NCI-H1105 treated with DMSO at 0.1 percent for 48 hours (cell line): ENCODE results near the gene PCARE.
"Not testable (repeated sequence)": the region's sequence is repeated elsewhere in the genome, so short reads cannot be mapped to it uniquely, and the experiment has no call there.

ENCODE experiments used
- DNase-seq: peaks from one replicate; lab custom pipeline; 2025; lab: John Stamatoyannopoulos, UW

PCARE gene

DNA sequence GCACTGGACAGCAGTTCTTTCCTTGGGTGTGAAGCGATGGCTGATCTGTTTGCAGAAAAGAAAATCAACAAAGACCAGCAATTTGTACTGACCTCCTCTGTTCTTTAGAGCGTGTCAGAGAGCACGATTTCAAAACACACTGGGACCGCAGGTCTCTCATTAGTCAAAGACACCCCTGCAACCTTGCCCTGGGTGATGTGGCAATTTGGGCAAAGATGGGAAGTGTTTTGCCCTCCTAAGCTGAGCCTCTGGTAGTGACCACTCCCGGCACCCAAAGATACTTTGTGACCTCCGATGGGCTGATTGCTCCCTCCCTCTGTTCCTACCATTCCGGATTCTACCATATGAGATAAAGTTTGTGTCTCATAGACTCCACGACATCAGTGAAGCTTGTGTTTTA lies 22.6 kb upstream of the PCARE start:
- DNase-seq, result no peak

DNA sequence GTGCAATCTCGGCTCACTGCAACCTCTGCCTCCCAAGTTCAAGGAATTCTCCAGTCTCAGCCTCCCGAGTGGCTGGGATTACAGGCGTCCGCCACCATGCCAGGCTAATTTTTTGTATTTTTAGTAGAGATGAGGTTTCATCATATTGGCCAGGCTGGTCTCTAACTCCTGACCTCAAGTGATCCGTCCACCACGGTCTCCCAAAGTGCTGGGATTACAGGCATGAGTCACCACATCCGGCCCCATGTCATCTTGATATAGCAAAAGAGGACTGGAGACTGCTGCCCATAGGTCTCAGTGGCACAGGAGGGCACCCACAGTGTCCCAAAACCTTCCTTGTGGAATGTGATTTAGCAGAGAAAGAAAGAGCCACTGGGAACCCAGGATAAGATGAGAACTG lies 16.0 kb upstream of the PCARE start:
- DNase-seq, result not testable (repeated sequence)

DNA sequence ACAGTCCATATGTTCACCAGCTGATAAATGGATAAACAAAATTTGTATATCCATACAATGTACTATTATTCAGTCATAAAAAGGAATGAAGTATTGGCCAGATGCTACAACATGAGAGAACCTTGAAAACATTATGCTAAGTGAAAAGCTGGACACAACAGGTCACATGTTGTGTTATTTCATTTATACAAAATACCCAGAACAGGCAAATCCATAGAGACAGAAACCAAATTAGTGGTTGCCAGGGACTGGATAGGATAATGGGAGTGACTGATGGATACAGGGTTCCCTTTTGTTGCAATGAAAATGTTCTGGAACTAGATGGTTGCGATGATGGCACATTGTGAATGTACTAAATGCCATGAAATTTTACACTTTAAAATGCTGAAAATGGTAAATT lies 10.2 kb upstream of the PCARE start:
- DNase-seq, result no peak

DNA sequence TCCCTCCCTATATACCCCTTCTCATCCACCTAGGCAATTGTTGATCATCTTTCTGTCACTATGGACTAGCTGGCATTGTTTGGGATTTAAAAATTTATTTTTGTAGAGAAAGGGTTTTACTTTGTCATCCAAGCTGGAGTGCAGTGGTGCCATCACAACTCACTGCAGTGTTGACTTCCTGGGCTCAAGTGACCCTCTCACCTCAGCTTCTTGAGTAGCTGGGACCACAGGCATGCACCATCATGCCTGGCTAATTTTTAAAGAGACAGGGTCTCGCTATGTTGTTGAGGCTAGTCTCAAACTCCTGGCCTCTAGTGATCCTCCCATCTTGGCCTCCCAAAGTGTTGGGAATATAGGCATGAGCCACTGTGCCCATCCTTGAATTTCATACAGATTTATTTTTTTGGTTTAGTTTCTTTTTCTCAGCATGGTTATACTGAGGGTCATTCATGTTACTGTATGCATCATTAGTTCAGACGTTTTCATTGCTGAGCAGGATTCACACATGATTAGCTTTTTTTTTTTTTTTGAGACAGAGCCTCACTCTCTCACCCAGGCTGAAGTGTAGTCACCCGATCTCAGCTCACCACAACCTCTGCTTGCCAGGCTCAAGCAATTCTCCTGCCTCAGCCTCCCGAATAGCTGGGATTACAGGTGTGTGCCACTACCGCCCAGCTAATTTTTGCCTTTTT lies 8.6 kb upstream of the PCARE start:
- no peak for DNase-seq

DNA sequence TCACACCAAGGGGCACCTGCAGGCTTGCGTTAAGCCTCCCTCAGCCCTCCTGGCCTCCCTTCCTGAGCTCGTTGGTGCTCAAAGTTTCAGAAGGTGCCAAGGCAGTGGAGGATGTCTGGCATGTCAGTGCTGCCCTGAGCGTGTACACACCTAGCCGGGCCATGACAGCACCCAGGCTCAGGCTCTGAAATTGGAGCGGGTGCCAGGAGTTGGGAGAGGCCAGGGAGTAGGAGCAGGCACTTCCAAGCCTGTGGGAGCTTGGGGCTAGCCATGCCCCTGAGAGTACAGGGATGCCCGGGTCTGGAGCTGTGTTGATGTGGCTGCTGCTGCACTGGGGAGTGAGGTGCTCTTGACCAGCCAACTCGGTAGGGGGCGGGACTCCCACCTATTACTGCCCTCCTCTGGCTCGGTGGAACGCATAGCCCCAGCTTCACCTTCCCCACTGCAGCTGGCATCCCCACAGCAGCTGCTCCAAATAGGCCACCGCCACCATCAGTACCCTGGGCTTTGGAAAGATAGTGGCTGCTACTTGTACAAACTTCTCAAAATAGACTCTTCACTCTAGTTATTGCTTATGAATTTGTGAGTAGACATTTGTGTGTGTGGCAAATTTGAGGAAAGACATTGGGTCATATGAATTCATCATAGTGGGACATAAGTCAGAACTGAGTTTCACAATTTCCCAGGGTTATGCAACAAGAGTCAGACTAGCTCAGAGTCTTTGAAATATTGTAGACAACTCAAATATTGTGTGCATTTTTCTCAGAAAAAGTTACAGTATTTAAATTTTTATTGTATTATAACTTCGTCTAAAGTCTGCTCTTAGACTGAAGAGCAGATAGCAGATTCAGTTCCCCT lies 6.8 kb upstream of the PCARE start:
- DNase-seq, result no peak

DNA sequence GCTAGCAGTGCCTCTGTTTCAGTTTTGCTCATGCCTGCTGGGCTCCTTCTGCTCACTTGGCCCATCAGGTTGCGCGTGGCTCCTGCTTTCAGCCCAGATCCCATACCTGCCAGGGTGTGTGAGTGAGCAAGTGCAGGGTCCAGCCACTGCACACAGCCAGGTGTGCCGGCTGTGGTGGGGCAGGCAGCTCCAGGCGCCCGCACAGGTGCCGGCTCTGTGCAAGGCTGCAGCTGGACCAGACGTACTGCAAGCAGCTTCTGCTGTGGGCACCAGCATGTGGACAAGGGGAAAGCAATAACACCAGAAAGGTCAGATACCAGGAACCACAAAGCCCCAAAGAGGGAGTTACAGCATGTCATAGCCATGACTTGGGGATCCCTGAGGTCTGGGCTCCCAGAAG lies 5.6 kb upstream of the PCARE start:
- no peak for DNase-seq

DNA sequence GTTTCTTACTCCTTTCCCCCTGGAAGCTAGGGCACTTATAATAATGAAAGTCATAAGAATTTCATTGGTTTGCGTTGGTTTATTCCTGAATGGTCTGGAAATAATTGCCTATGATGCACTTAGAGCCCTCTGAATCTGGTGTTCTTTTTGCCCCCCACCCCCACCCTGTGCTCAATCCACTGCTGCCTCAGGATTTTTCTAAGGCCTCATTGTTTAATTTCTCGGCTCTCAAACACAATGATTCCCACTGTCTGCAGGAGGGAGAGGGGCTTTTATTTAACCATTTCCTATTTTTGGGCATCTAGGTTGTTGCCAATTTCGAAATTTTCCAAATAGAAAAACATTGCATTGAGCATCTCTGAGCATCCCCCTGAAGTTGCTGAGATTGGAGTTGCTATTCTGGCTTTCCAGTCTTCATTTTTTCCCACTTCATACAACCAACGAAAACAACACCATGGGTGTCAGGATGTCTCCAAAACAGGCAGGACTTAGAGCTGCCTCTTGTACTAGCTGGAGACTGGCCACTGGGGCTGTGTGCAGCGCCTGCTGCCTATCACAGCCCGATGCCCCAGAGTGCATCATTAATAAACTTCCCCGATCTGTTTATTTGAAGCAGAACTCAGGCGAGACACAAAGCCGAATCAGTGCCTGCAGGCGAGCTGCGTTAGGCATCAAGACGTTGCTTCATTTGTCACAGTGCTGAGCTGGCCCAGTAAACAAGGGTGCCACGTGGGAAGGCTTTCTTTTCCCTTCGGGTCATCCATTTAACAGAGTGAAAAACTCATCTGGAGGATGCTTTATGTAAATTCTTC lies 1.8 kb upstream of the PCARE start:
- no peak for DNase-seq

DNA sequence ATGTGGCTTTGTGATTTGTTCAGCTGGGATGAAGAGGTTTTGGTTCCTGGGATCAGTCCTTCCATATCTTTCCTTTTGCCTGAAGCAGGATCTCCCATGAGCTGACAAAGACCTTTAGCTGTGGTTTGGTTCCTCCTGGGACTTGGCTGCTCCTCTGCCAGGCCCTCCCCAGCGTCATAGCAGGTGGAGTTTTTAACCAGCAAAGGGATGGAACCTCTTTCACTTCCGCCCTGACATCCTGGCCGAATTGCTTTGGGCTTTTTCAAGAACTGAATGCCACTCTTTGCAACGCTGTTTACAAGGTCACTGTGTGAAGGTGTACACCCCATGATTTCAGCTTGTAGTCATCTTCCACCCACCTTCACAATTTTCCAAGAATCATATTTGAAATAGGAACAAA lies 390 bp downstream of the PCARE start:
- no peak for DNase-seq

DNA sequence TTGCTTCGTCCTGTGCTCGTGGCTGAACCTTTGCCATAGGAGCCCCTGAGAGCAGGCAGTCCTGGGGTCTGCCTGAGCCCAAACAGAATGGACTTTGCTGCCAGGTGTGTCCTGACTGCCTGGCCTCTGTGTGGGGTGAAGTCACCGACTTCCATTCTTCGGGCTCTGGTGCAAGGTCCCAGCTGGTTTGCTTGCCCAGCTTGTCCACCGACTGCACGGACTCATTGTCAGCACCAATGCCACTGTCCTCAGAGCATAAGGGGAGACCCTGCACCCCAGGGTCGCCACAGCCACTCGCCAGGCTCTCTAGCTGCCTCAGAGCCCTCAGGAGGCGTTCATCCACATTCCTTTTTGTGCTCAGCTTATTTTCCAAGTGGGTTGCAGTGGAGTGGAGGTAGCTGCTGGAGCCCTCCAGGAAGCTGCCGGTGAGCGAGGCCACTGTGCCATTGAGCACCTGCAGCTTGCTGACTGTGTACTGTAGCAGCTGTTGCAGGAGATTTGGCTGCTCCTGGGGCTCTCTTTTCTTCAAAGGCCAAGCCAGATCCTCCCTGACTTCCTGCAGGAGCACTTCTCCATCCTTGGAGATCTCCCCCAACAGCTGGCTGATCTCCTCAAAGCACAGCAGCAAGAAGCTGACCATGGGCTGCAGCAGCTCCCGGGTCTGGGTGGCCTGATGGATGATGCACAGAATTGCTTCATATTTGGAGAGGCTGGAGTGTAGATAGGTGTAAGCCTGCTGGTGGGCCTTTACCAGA lies 1.2 kb downstream of the PCARE start:
- DNase-seq, result no peak

DNA sequence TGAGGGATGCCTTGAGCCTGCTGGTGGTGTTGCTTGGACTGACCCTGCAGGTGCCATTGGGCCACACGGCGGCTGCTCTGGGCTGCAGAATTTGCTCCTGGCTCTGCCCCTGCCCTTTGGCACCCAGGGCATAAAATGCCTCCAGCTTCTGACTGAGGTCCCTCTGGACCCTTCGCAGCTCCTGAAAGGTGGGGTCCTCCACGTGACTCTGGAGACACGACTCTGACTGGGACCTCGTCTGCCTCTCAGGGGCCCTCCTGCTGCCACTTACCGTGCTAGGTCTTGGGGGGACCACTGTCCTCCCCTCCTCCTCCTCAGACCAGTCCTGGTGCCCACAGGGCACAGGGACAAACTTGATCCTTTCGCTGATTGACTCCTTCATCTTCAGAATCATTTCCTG lies 2.1 kb downstream of the PCARE start:
- DNase-seq, result no peak

DNA sequence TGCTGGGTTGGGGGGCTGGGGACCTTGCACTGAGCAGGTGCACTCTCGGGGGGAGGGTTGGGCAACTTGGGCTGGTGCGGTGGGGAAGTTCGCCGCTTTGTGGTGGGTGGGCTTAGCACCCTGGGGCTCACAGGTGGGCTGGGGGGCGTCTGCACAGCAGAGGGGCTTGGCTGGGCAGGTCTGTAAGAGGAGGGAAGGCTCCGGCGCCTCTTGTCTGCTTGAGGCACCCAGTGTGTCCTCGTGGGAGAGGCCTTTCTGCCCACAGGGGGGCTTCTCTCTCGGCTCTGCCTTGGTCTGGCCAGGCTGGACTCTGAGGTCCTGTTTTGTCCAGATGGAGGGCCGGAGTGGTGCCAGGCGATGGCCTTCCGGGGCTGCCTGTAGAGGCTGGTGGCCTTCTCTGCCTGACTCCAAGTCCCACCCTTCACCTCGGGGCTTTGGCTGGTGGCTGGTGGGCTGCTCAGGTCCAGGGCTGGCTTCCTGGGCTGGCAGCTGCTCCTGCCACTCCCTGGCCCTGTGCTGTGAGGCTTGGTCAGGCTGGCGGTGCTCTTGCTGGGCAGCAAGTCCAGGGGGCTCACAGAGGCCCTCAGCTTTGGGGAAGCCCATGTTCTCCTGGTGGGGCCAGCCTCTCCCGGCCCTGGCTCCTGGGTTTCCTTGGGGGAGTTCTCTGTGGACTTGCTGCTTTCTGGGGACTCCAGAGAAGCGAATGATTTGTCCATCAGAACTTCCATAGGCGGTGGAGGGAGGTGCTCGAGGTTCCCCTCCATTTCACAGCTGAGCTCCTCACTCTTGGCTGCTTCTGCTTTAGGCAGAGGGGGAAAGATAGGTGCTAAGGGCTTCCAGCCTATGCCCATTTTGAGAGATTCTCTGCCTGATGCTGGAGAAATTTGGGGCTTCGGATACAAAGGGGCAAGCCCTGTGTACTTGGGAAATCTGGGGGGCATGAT lies 3.0 kb downstream of the PCARE start:
- no peak for DNase-seq

DNA sequence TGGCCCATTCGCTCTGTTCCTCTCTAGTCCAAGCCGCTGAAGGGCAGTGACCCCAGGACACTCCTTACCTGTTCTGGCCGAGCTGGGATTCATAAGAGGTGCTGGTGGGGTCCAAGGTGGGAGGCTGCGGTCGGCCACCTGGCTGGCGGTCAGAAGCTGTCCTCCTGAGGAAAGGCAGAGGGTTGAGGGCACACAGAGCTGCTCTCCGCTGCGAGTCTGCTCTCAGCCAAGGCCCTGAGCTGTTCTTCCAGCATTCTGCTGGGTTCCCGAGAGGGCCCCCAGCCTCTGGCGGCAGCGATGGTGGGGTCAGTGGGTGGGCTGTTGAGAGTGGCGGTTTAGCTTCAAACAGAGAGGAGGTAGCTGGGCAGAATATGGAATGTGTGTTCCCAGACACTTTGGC lies 3.8 kb downstream of the PCARE start:
- DNase-seq, result no peak

DNA sequence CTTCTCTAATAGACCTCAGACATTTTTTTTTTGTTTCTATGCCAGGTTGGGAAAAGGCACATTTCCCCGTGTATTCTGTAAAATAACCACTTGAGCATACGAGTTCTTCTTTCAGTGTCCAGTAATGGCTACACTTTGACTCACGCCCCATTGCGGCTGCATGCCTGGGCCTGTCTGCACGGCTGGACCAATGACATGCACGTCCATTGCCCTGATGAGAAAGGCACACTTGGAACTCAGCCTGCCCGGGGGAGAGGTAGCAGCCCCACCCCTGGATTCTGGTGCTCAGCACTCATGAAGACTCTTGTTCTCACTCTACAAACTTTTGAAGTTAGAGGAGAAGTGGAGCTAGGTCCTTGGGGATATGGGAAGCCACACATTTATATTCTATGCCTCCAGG lies 5.8 kb downstream of the PCARE start:
- no peak for DNase-seq

DNA sequence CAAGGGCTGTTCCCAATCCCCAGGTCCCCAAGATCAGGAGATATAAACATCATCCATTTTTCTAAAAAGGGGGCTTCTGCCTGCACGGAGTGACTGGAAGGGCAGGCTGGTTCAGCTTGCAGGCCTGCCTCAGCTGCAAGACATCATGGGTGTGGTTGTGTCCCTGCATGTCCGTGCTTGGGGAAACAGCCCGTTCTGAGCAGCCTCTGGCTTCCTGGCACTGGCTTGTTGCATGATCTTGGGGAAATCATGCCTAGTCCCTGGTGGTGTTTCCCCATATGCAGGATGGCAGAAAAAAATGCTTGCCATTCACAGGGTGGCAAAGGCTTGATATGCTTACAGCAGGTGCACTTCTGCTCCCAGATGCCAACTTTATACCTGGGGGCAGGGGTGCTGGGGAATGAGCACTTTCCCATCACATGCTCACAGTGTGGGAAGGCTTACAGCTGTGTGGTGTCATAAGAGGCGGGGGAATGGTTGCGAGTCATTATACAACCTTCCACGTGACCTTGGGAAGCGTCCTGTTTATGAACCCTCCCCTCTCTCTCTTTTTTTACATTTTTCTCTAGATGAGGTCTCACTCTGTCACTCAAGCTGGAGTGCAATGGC lies 7.2 kb downstream of the PCARE start:
- no peak for DNase-seq

DNA sequence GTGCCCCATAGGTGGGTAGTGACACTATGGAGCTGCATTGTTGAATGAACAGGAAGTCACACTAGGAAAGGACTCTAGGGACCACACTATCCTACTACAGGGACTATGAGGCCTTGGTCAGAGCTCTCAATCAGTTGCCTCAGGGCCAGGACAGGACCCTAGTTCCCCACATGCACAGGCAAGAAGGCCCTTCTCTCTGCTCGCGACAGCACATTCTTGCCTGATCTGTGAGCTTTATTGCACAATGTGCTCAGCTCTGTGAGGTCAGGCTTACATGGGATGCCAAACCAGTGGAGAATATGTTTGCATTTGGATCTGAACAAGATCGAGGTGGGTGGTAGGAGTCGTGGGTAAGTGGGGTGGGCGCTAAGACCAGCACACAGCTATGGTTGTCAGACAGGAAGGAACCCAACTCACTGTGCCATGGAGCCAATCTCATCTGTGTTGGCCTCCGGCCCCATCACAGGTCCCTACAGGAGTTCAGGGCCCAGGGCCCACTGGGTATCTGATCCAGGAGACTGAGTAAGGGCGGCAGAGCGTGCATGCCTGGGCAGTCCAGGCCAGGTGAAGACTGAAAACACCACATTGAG lies 8.0 kb downstream of the PCARE start:
- DNase-seq, result no peak

DNA sequence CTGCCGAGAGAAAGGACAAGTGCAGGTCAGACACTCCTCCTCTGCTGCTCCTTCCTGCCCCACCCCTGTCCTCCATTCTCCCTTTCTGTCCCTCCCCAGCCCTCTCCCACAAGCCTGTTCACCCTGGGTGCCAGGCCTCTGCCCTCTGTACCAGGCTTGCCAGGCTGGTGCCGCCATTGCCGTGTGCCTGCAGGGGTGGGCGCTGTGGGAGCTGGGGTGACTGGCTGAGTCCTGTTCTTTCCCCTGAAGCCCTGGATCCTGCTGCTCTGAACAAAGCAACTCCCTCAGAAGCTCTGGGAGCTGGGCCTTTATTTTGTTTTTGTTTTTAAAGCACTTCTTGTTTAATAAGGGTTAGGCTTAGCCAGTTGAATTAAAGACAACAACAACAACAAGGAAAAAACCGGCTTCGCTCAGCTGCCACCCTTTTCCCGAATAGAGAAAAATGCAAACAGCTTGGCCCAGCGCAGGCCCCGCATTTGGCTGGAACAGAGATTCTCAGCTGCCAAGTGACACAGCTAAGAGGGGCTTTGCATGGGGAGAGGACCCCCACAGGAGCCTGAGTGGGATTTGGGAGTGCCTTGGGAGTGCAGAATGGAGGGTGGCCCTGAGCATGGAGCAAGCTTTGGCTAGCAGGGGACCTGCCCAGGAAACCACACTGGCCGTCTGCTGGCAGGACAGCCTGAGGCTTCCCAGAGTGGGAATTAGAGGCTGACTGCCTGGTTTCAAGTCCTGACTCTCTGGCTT lies 9.1 kb downstream of the PCARE start:
- DNase-seq, result no peak

DNA sequence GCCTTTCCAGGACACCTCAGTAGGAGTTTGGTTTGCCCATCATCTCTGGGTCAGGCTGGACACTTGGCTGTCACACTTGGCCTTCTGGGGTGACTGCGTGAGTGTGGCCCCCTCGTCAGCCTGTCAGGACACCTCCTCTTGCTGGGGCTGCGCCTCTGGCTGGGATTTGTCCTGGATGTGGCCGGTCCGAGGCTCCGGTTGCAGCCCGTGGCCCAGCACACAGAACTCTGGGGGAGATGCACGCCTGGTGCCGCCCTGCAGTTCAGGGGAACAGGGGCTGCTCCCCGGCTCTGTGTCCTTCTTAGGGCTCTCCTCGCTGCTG lies 9.6 kb downstream of the PCARE start:
- DNase-seq, result no peak

DNA sequence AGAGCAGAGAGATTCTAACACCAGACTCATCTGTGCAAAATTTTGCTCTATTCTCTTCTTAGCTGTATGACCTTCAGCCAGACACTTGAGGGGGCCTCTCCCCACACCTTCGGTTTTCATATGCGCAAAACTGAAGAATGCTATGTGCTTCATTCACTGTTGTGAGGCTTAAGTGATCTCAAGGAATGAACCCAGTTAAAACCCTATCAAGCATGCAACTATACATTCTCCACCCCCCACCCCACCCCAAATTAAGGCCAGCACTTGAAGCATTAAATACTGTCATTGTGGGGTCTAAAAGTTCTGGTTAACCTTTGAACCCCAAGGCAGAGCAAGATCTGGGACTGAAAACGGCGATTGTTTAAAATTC lies 10.0 kb downstream of the PCARE start:
- no peak for DNase-seq

DNA sequence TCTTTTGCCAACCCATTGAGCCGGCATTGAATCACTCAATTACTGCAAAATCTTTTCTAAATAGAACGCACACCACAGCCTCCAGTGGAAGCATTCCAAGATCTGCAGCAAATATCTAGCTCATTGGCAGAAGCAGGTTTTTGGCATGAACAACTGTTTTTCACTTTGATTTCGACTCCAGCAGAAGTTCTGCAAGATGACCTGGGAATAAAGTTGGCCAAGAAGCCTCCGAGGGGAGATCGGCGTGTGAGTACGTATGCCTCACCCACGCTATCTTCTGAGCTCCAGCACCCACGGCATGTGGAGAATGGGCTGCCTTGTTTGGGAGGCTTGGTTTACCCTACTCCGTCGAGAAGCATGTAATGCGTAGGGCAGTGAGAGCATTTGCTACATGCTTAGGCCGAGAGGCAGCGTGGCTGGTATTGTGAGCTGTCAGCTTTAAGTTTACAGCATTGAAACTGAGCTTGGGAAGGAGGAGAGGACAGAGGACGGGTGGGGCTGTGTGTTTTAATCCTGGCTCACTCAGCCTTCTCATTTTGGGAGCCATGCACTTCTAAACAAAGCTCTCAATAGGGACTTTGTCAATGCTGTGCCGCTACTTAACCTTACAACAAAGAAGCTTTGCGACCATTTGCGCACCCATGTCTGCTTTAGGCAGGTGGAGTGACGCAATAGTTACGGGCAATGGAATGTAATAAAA lies 10.5 kb downstream of the PCARE start:
- no peak for DNase-seq
